Kidney epithelial cell (primary cell): ENCODE data around the gene RPL26. TPM values are rescaled to one million over a fixed set of nuclear protein-coding genes. Genes with fewer than 3 reads are reported as not detected.
A peak's percentile ranks its signal among the peaks of the same experiment; 100 is the strongest.

Source experiments
- DNase-seq: peaks from one replicate; pipeline ENCODE4 v3.0.0-alpha.2; 2010; ENCODE audit warnings: low read depth
- H3K27me3 ChIP-seq: 2 replicates; pipeline ENCODE4 v1.6.0; 2011; ENCODE audit warnings: low read length; ENCODE audit not compliant: control insufficient read depth, insufficient read depth
- H3K36me3 ChIP-seq: 2 replicates; pipeline ENCODE4 v1.5.1; 2011; ENCODE audit warnings: low read length; ENCODE audit not compliant: control insufficient read depth, insufficient read depth
- H3K4me3 ChIP-seq: 2 replicates; pipeline ENCODE4 v1.5.1; 2011; ENCODE audit warnings: low read depth, mild to moderate bottlenecking, control low read depth, low read length
- CTCF ChIP-seq: IDR thresholded peaks from 2 replicates; pipeline ENCODE4 v1.5.1; 2011; ENCODE audit warnings: mild to moderate bottlenecking, moderate library complexity, low read length, control low read depth, inconsistent platforms; ENCODE audit not compliant: insufficient read depth, poor library complexity, severe bottlenecking
- total RNA-seq: library from RNA; depleted of rRNA; stranded (reverse); fragments of >200 nt; gene quantifications from 2 replicates; pipeline ENCODE4 v1.2.3, GENCODE V29; 2015

Gene RPL26
- total RNA-seq = 6,130 and 6,972 TPM in 2 replicates

GRCh38 chr17:8383143-8383822 is at the start of gene RPL26:
RPL26 (minus strand) TSS chr17:8383193; CDS start chr17:8382310, 883 bp downstream.
- peak; percentile 91 for DNase-seq
- peaks cover 1% of the 10 kb centered on the region for H3K36me3 ChIP-seq
- H3K4me3 ChIP-seq = peak within 1 kb of the TSS; percentile 77
- peak; percentile 91 for TF ChIP-seq CTCF
- no peaks in the 10 kb centered on the region for H3K27me3 ChIP-seq

GRCh38 chr17:8430966-8431365 is 48.0 kb upstream of the RPL26 start:
- TF ChIP-seq CTCF = no peak
- H3K27me3 ChIP-seq = no peaks in the 10 kb centered on the region
- H3K36me3 ChIP-seq = no peaks in the 10 kb centered on the region
- no peak for DNase-seq
- no peak overlapping the region for H3K4me3 ChIP-seq

- no peaks in the 10 kb centered on the region for H3K36me3 ChIP-seq
- no peak for TF ChIP-seq CTCF
Observed at GRCh38 chr17:8426802-8427201, 43.8 kb upstream of the RPL26 start.

GRCh38 chr17:8426094-8426720 is 43.2 kb upstream of the RPL26 start:
- Histone ChIP-seq H3K4me3 (no peak overlapping the region), H3K36me3 (no peaks in the 10 kb centered on the region), H3K27me3 (peaks cover 2% of the 10 kb centered on the region)
- TF ChIP-seq CTCF = no peak
- no peak for DNase-seq

More at GRCh38 chr17:8426802-8427201, 43.8 kb upstream of the RPL26 start:
- no peaks in the 10 kb centered on the region for H3K27me3 ChIP-seq
- no peak overlapping the region for H3K4me3 ChIP-seq
- no peak for DNase-seq

- H3K36me3 ChIP-seq = no peaks in the 10 kb centered on the region
- H3K27me3 ChIP-seq = peaks cover 7% of the 10 kb centered on the region
- DNase-seq = no peak
- TF ChIP-seq CTCF = no peak
- no peak overlapping the region for H3K4me3 ChIP-seq
Observed at GRCh38 chr17:8421571-8421970, 38.6 kb upstream of the RPL26 start.
